Peyer's patch (tissue), 4 donors: ENCODE results near the gene TGFBI.

Experiments used
- POLR2A ChIP-seq, 2 donors: fragments of 450-650 bp; IDR thresholded peaks; one replicate each; pipeline ENCODE4 v1.5.1; 2017; ENCODE audit warnings: antibody characterized with exemption in 2 of 2, mild to moderate bottlenecking in 2 of 2, moderate library complexity in 2 of 2
- TF ChIP-seq, protein P1 (sequence below), 6 experiments: fragments of 450-650 bp in 4 of 6; fragments of 200-600 bp in 2 of 6; sonication (generic) in 1 of 6; IDR thresholded peaks; one replicate each; pipeline ENCODE4 v1.5.1; 2017 to 2019; ENCODE audit warnings: antibody characterized with exemption in 6 of 6, mild to moderate bottlenecking in 3 of 6, moderate library complexity in 1 of 6

GRCh38 chr5:136058039-136058971 lies 29.5 kb downstream of the TGFBI start:
- TF ChIP-seq, protein P1, sequence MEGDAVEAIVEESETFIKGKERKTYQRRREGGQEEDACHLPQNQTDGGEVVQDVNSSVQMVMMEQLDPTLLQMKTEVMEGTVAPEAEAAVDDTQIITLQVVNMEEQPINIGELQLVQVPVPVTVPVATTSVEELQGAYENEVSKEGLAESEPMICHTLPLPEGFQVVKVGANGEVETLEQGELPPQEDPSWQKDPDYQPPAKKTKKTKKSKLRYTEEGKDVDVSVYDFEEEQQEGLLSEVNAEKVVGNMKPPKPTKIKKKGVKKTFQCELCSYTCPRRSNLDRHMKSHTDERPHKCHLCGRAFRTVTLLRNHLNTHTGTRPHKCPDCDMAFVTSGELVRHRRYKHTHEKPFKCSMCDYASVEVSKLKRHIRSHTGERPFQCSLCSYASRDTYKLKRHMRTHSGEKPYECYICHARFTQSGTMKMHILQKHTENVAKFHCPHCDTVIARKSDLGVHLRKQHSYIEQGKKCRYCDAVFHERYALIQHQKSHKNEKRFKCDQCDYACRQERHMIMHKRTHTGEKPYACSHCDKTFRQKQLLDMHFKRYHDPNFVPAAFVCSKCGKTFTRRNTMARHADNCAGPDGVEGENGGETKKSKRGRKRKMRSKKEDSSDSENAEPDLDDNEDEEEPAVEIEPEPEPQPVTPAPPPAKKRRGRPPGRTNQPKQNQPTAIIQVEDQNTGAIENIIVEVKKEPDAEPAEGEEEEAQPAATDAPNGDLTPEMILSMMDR (IDR thresholded peaks at IDR 0.05) = peak in 1 of 6 experiments; percentile 24
- no peak for TF ChIP-seq POLR2A (IDR thresholded peaks at IDR 0.05)
